ENCODE results near the gene TANC1.
A peak's percentile ranks its signal among the peaks of the same experiment; 100 is the strongest.

TANC1 gene

GRCh38 chr2:159174759-159175158 is 206.3 kb downstream of the TANC1 start:
- DNase-seq, result no peak

GRCh38 chr2:159175182-159175581 is 206.7 kb downstream of the TANC1 start:
- no peak for DNase-seq

DNA sequence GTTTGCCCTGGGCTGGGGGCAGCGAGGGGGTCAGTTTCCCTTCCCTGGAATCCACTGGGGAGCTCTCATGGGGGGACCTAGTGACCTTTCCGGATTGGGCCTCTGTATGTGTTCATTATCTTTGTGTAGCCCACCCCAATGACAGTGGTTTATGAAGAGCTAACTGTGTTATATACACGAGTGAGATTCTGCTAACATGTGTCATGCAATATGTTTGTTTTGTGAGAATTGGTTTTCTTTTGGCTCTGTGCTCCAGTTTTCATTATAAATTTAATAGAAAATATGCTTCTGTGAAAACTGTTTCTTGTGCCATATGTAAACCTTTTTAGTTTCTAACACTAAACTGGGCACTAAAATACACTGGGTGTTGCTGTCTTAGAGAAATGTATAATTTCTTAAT is 207.5 kb downstream of the TANC1 start:
- DNase-seq, result no peak

DNA sequence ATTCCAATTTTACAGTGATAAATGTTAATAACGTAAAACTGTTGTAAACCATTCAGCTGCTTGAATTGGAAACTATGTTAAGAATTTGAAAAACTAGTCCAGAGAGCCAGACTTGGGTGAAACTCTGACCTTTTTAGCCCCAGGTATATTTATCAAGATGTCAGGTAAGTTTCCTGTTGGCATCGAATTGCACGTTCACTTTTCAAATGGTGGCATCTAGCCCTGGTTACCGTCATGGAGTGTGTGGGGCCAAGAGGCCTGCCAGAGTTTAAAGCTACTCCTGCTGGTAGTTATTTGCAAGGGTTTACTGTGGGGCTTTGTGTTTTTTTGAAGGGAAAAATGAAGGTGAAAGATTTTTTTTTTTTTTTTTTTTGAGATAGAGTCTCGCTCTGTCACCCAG is 208.1 kb downstream of the TANC1 start:
- no peak for DNase-seq

DNA sequence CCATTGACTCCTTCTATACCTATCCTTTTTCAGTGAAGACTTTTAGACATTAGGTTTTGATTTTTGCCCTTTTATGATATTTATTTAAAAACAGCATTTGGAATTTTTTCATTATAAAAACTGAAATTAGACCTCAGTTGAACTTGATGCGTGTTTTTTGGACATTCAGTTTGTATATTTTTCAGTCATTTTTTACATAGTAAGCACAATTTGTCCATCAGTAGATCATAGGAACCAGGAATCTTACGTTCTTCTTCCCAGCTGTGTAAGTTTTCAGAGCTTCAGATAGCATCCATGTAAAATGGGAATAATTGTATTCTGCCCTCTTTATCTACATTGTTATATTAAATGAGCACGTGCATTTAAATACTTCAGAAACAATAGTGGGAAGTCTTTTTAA is 208.9 kb downstream of the TANC1 start:
- DNase-seq, result no peak

- peak in 1 of 2 donors; percentile 11 for DNase-seq
Measured at GRCh38 chr2:159177957-159178356, 209.5 kb downstream of the TANC1 start.

GRCh38 chr2:159179096-159179495 is 210.7 kb downstream of the TANC1 start:
- no peak for DNase-seq

GRCh38 chr2:159179696-159180095 is 211.3 kb downstream of the TANC1 start:
- no peak for DNase-seq

- DNase-seq, result no peak
Measured at GRCh38 chr2:159183346-159183745, 214.9 kb downstream of the TANC1 start.

- DNase-seq, result no peak
Measured at GRCh38 chr2:159185401-159186130, 217.1 kb downstream of the TANC1 start.

DNA sequence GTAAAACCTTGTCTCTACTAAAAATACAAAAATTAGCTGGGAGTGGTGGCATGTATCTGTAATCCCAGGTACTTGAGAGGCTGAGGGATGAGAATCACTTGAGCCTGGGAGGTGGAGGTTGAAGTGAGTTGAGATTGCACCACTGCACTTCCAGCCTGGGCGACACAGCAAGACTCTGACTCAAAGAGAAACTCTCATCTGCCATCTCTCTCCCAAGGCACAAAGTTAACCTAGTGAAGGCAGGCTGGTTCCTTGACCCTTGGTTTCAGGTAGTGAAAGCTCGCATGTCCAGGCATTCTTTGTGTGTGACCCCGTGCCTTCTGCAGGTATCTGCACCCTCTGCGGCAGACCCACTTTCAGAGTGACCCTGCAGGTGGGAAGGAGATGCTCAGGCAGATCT is 218.0 kb downstream of the TANC1 start:
- DNase-seq, result no peak

DNA sequence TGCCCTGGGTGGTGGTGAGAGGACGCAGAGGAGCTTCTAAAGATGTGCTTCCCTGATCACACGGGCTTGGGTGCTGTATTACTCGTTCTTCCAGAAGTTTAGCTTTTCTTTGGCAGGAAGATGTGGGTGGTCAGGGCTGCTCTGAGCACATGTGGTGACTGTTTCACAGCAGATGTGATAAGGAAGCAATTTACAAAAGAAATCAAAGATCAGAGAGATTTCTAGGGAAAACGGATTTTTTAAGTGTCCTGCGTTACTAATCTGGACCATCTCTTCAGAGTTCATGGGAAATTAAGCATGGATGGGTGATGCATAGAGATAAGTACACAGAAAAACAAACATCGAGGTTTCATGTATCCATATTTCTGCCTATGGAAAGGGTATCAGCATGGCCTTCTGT is 218.7 kb downstream of the TANC1 start:
- DNase-seq, result no peak

DNA sequence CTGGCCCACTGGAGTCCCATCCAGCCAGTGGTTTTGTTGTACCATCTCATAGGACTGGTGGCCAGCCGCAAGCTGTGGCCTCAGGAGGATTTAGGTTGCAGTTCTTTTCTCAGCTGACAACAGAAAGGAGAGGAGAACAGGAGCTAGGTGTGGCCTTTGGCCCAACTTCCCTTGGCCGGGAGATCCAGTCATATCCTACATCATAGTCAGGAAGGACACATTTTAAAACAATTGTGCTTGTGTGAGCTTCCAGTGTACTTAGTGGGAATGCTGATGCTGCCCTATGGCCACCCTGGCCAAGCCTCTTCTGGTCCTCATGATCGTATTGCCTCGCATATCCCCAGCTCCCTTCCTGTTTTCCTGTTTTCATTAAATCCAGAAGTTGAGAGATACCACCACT is 220.0 kb downstream of the TANC1 start:
- no peak for DNase-seq

- DNase-seq, result no peak
Measured at GRCh38 chr2:159192371-159192918, 224.0 kb downstream of the TANC1 start.

- DNase-seq, result no peak
Measured at GRCh38 chr2:159193791-159194190, 225.4 kb downstream of the TANC1 start.

DNA sequence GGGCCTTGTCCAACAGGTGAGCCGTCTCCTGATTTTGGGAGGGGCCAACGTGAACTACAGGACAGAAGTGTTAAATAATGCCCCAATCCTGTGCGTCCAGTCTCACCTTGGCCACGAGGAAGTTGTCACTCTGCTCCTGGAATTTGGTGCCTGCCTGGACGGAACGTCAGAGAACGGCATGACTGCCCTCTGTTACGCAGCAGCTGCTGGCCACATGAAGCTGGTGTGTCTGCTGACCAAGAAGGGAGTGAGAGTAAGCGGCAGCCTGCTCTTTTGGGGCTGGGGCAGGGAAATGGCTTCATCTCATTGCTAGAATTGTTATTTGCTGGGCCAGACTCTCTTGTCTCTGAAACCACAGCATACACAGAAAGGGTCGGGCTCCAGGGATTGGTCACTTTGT is 225.8 kb downstream of the TANC1 start:
- DNase-seq, result no peak

- DNase-seq, result peak; percentile 26 to 38
Measured at GRCh38 chr2:159195697-159196096, 227.3 kb downstream of the TANC1 start.

GRCh38 chr2:159196393-159196925 is 228.0 kb downstream of the TANC1 start:
- DNase-seq, result no peak

- DNase-seq, result no peak
Measured at GRCh38 chr2:159199236-159199635, 230.8 kb downstream of the TANC1 start.

DNA sequence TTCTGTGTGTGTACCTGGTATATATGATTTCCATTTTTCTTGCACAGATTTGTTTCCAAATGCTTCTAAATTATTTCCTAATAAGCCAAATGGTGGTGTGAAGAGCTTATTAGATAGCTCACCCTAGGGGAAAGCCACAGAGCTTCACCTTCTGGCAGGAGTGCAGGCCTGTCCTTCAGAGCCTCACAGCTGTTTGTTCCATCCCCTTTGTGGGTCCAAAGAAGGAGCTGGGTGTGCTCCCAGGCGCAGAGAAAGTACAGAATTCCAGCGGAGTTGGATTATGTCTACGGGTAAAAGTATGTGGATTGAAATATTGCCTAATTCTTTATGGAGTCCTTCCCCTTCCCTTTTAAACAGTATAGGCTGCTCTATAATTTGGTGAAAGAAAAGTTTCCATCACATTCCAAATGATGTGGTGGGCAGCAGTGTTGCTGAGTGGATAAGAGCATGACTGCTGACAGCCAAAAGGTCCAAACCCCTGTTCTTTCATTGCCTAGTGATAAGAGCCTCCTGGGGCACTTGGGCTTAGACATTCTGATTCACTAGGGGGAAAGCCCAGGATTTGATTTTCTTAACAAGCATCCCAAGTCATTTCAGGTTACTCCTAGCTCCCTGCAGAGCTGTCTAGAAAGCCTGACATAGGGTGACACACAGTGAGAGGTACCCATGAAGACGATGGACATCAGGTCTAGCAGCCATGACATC is 231.5 kb downstream of the TANC1 start:
- no peak for DNase-seq

DNA sequence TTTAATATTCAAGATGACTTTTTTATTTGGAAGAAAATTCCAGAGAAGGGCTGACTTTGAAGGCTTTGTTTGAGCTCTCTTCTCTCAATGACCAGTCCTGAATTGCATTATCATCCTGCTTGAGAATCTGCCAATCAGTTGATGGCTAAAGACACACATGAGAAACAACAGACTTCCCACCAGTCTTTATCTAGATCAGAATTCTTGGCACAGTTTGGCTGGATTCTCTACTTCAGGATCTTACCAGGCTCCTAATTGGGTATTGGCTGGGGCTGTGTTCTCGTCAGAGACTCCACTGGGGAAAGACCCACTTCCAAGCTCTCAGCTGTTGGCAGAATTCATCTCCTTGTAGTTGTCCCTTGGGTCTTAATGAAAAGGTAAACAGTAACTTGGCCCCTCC is 232.1 kb downstream of the TANC1 start:
- DNase-seq, result no peak

DNA sequence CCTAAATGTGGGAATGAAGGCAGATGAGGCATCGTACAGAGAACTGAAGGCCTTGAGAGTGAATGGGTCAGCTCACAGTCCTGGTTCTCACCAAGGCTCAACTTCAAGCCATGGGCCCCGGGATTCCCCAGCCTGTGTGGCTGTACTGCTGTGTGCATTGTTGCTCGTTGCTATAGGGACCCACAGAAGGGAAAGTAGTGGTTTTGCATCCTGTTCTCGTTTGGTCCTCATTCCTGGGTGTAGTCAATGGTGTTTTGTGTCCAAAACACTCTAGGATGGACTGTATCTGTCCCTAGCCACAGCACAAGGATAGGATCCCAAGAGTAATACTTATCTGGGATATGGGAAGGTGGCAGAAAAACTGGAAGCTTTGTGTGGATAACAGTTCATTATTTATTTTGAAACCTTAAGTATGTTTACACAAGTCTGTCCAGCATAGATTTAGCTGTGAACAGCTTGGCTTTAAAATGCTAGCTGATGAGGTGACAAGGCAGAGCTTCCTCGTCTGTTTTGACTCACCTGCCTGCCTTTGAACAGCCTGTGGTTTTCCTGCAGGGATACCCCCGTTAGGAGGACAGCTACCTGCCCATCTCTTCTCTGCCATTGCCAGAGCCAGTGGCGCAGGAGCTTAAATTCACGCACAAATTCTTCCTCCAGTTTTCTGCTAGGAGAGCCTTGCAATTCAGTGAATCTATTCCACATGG is 233.1 kb downstream of the TANC1 start:
- DNase-seq, result no peak

GRCh38 chr2:159202568-159203071 is 234.2 kb downstream of the TANC1 start:
- DNase-seq, result peak; percentile 42 to 61

Data from hippocampal formation (tissue), 2 donors.